WTC11 (cell line): ENCODE data around the gene LHFPL2. TPM values are rescaled to one million over a fixed set of nuclear protein-coding genes. Genes with fewer than 3 reads are reported as not detected.

ENCODE experiments used
- ATAC-seq: fragments of 200-7000 bp; cut with Tn5 transposase; 2 replicates; pipeline ENCODE4 v1.10.0; 2021; ENCODE audit warnings: mild to moderate bottlenecking, moderate library complexity
- CTCF ChIA-PET: fragments of 300-600 bp; sonication (Branson Sonifier 250); formaldehyde crosslinking; loops from one replicate; lab custom pipeline; 2021; ENCODE audit warnings: antibody characterized with exemption; lab: Charles Lee
- POLR2A ChIA-PET: fragments of 350-600 bp; sonication (Branson Sonifier 250); formaldehyde crosslinking; loops from one replicate; lab custom pipeline; 2021; ENCODE audit warnings: antibody characterized with exemption; lab: Charles Lee
- DNase-seq: peaks from one replicate; pipeline ENCODE4 v3.0.0; 2021; ENCODE audit warnings: low spot score
- H3K27ac Mint-ChIP-seq: 2 replicates; pipeline ENCODE4 v1.8.0; 2021; ENCODE audit warnings: mixed read lengths
- H3K27me3 Mint-ChIP-seq: 2 replicates; pipeline ENCODE4 v1.8.0; 2021; ENCODE audit warnings: low read depth, mild to moderate bottlenecking, moderate library complexity, mixed read lengths
- H3K36me3 Mint-ChIP-seq: 2 replicates; pipeline ENCODE4 v1.8.0; 2021; ENCODE audit warnings: mixed read lengths
- H3K4me1 Mint-ChIP-seq: 2 replicates; pipeline ENCODE4 v1.8.0; 2022; ENCODE audit warnings: mixed read lengths
- H3K4me3 Mint-ChIP-seq: 2 replicates; pipeline ENCODE4 v1.8.0; 2021; ENCODE audit warnings: mild to moderate bottlenecking, moderate library complexity, mixed read lengths
- H3K9me3 Mint-ChIP-seq: 2 replicates; pipeline ENCODE4 v1.8.0; 2021; ENCODE audit warnings: mixed read lengths
- CDX4 ChIP-seq: fragments of 250-450 bp; sonication (Bioruptor Pico); IDR thresholded peaks from 2 replicates; pipeline ENCODE4 v1.9.0; 2021; ENCODE audit warnings: moderate library complexity, mild to moderate bottlenecking, inconsistent platforms, borderline replicate concordance
- CREB1 ChIP-seq: sonication (generic); formaldehyde crosslinking; IDR thresholded peaks from 2 replicates; pipeline ENCODE4 v1.8.0; 2023; ENCODE audit warnings: mild to moderate bottlenecking, missing genetic modification reagents
- E2F1 ChIP-seq: sonication (generic); formaldehyde crosslinking; IDR thresholded peaks from 2 replicates; pipeline ENCODE4 v1.8.0; 2022; ENCODE audit warnings: mild to moderate bottlenecking, missing genetic modification reagents
- E2F4 ChIP-seq: sonication (generic); formaldehyde crosslinking; IDR thresholded peaks from 2 replicates; pipeline ENCODE4 v1.8.1; 2022; ENCODE audit warnings: low read depth, mild to moderate bottlenecking, moderate library complexity, missing genetic modification reagents, borderline replicate concordance
- ERG ChIP-seq: fragments of 250-450 bp; sonication (Bioruptor Pico); IDR thresholded peaks from 2 replicates; pipeline ENCODE4 v1.8.0; 2021; ENCODE audit warnings: mild to moderate bottlenecking
- FOXP1 ChIP-seq: sonication (generic); formaldehyde crosslinking; IDR thresholded peaks from 2 replicates; pipeline ENCODE4 v1.8.0; 2022; ENCODE audit warnings: missing genetic modification reagents, mild to moderate bottlenecking, moderate library complexity, borderline replicate concordance
- GRHL2 ChIP-seq: fragments of 250-450 bp; sonication (Bioruptor Pico); IDR thresholded peaks from 2 replicates; pipeline ENCODE4 v1.8.0; 2022; ENCODE audit warnings: mild to moderate bottlenecking, moderate library complexity; ENCODE audit not compliant: insufficient replicate concordance, severe bottlenecking
- HMGA2 ChIP-seq: fragments of 250-450 bp; sonication (Bioruptor Pico); IDR thresholded peaks from 2 replicates; pipeline ENCODE4 v1.4.0; 2021; ENCODE audit warnings: mild to moderate bottlenecking, moderate library complexity
- HMGXB4 ChIP-seq: sonication (generic); formaldehyde crosslinking; IDR thresholded peaks from 2 replicates; pipeline ENCODE4 v1.8.1; 2023; ENCODE audit warnings: mild to moderate bottlenecking, moderate library complexity, missing genetic modification reagents
- JUN ChIP-seq: sonication (generic); formaldehyde crosslinking; IDR thresholded peaks from 2 replicates; pipeline ENCODE4 v1.8.0; 2023; ENCODE audit warnings: mild to moderate bottlenecking, missing genetic modification reagents
- KAT7 ChIP-seq: sonication (generic); formaldehyde crosslinking; IDR thresholded peaks from 2 replicates; pipeline ENCODE4 v1.8.1; 2023; ENCODE audit warnings: missing genetic modification reagents, mild to moderate bottlenecking, borderline replicate concordance
- MAX ChIP-seq: sonication (generic); formaldehyde crosslinking; IDR thresholded peaks from 2 replicates; pipeline ENCODE4 v1.8.0; 2022; ENCODE audit warnings: mild to moderate bottlenecking, missing genetic modification reagents
- NR3C1 ChIP-seq: sonication (generic); formaldehyde crosslinking; conservative IDR thresholded peaks from 2 replicates; pipeline ENCODE4 v1.8.1; 2023; ENCODE audit warnings: low read depth, mild to moderate bottlenecking, missing genetic modification reagents
- SMAD3 ChIP-seq: sonication (generic); formaldehyde crosslinking; IDR thresholded peaks from 2 replicates; pipeline ENCODE4 v1.8.0; 2022; ENCODE audit warnings: missing genetic modification reagents, mild to moderate bottlenecking, borderline replicate concordance
- SOX15 ChIP-seq: fragments of 250-450 bp; sonication (Bioruptor Pico); IDR thresholded peaks from 2 replicates; pipeline ENCODE4 v1.9.0; 2021; ENCODE audit warnings: mild to moderate bottlenecking
- SP1 ChIP-seq: sonication (generic); formaldehyde crosslinking; conservative IDR thresholded peaks from 2 replicates; pipeline ENCODE4 v1.8.1; 2022; ENCODE audit warnings: missing genetic modification reagents
- STAT6 ChIP-seq: sonication (generic); formaldehyde crosslinking; conservative IDR thresholded peaks from 2 replicates; pipeline ENCODE4 v1.8.1; 2023; ENCODE audit warnings: mild to moderate bottlenecking, low read depth, missing genetic modification reagents, moderate library complexity
- ZNF396 ChIP-seq: fragments of 250-450 bp; sonication (Bioruptor Pico); IDR thresholded peaks from 2 replicates; pipeline ENCODE4 v1.8.0; 2021; ENCODE audit warnings: mild to moderate bottlenecking, moderate library complexity, borderline replicate concordance
- ZNF416 ChIP-seq: fragments of 250-450 bp; sonication (Bioruptor Pico); IDR thresholded peaks from 2 replicates; pipeline ENCODE4 v1.9.0; 2021; ENCODE audit warnings: mild to moderate bottlenecking, inconsistent platforms
- total RNA-seq: library from RNA; stranded (reverse); gene quantifications from 3 replicates; pipeline ENCODE4 v1.2.3, GENCODE V29; 2021

Gene LHFPL2
- total RNA-seq, 1 experiment from 2014 or later: 40.6 TPM

- no peak for TF ChIP-seq ZNF416 (CRISPR knock-in tag)
Observed at GRCh38 chr5:78538240-78538850, 110.2 kb downstream of the LHFPL2 start (continued).

GRCh38 chr5:78537821-78538220 lies 110.8 kb downstream of the LHFPL2 start:
- no peak overlapping the region for H3K27ac Mint-ChIP-seq
- H3K4me3 Mint-ChIP-seq: no peak overlapping the region
- ChIA-PET CTCF (interaction anchor here (0.9 to 1.6 kb wide), 8 partner anchors 26 to 484 kb away, joined by 3 to 6 read pairs (median 4); no protein-coding TSS in a partner anchor), POLR2A (no interaction called here)
- TF ChIP-seq CDX4 (CRISPR knock-in tag): no peak
- TF ChIP-seq SP1: no peak
- TF ChIP-seq SMAD3: no peak
- no peak for TF ChIP-seq STAT6 (CRISPR knock-in tag)
- no peak for TF ChIP-seq ZNF396 (CRISPR knock-in tag)
- no peak for TF ChIP-seq MAX (CRISPR knock-in tag)
- TF ChIP-seq SOX15: no peak
- TF ChIP-seq ERG (CRISPR knock-in tag): no peak
- TF ChIP-seq HMGA2 (CRISPR knock-in tag): no peak
- no peak for TF ChIP-seq KAT7 (CRISPR knock-in tag)
- TF ChIP-seq GRHL2 (CRISPR knock-in tag): no peak
- TF ChIP-seq HMGXB4 (CRISPR knock-in tag): no peak
- TF ChIP-seq CREB1 (CRISPR knock-in tag): no peak
- no peak for TF ChIP-seq JUN
- TF ChIP-seq E2F1 (CRISPR knock-in tag): no peak
- no peak for TF ChIP-seq FOXP1
- TF ChIP-seq NR3C1: no peak
- TF ChIP-seq E2F4 (CRISPR knock-in tag): no peak
- H3K4me1 Mint-ChIP-seq: peaks cover 51% of the 10 kb centered on the region
- no peaks in the 10 kb centered on the region for H3K27me3 Mint-ChIP-seq
- no peaks in the 10 kb centered on the region for H3K9me3 Mint-ChIP-seq
- DNase-seq (peak; percentile 24), ATAC-seq (peak; percentile 83)
- H3K36me3 Mint-ChIP-seq: no peaks in the 10 kb centered on the region
